CD4-positive, CD25-positive, alpha-beta regulatory T cell (primary cell): ENCODE data around the gene SLC13A2. TPM values are rescaled to one million over a fixed set of nuclear protein-coding genes. Genes with fewer than 3 reads are reported as not detected.

Experiments
- ATAC-seq, 2 donors: fragments of 150-1000 bp; cut with Tn5 transposase; one replicate each; pipeline ENCODE4 v1.10.0; 2021; ENCODE audit warnings: low read depth in 2 of 2, moderate number of reproducible peaks in 2 of 2, moderate library complexity in 1 of 2
- DNase-seq, 3 donors: peaks; one replicate each; pipeline versions ENCODE4 v3.0.0 to v3.0.0-alpha.2; 2012 to 2022; ENCODE audit warnings: mixed read lengths in 1 of 3
- H3K27ac ChIP-seq: one replicate; pipeline ENCODE4 v1.7.0; 2013; ENCODE audit warnings: mild to moderate bottlenecking, low read length; ENCODE audit not compliant: insufficient read depth, poor library complexity, severe bottlenecking
- H3K27me3 ChIP-seq: one replicate; pipeline ENCODE4 v1.7.0; 2013; ENCODE audit warnings: low read length; ENCODE audit not compliant: control insufficient read depth, insufficient read depth
- H3K36me3 ChIP-seq: one replicate; pipeline ENCODE4 v1.7.0; 2013; ENCODE audit warnings: mild to moderate bottlenecking, low read length, moderate library complexity; ENCODE audit not compliant: control insufficient read depth, insufficient read depth
- H3K4me1 ChIP-seq: 2 replicates; pipeline ENCODE4 v1.7.0; 2013; ENCODE audit warnings: mild to moderate bottlenecking, low read length; ENCODE audit not compliant: insufficient read depth, control insufficient read depth, poor library complexity, severe bottlenecking
- H3K4me3 ChIP-seq: one replicate; pipeline ENCODE4 v1.7.0; 2013; ENCODE audit warnings: low read depth, mild to moderate bottlenecking, low read length, moderate library complexity
- H3K9me3 ChIP-seq, 2 experiments: 1 replicate in 1 of 2; 2 replicates in 1 of 2; pipeline ENCODE4 v1.7.0; 2013; ENCODE audit warnings: low read length in 2 of 2, mild to moderate bottlenecking in 1 of 2, moderate library complexity in 1 of 2; ENCODE audit not compliant: control insufficient read depth in 2 of 2
- H3K27ac Mint-ChIP-seq, 3 donors: one replicate each; pipeline ENCODE4 v1.8.0; 2020 to 2022; ENCODE audit warnings: mild to moderate bottlenecking in 3 of 3, mixed read lengths in 3 of 3, moderate library complexity in 2 of 3
- H3K27me3 Mint-ChIP-seq: one replicate; pipeline ENCODE4 v1.8.0; 2022; ENCODE audit warnings: mild to moderate bottlenecking, mixed read lengths
- H3K36me3 Mint-ChIP-seq: one replicate; pipeline ENCODE4 v1.8.0; 2020; ENCODE audit warnings: mixed read lengths
- H3K4me1 Mint-ChIP-seq, 4 donors: one replicate each; pipeline ENCODE4 v1.8.0; 2020 to 2022; ENCODE audit warnings: mixed read lengths in 4 of 4, mild to moderate bottlenecking in 1 of 4
- H3K4me3 Mint-ChIP-seq, 4 donors: one replicate each; pipeline ENCODE4 v1.8.0; 2020 to 2022; ENCODE audit warnings: mild to moderate bottlenecking in 4 of 4, mixed read lengths in 4 of 4, moderate library complexity in 3 of 4
- H3K9me3 Mint-ChIP-seq, 7 donors: one replicate each; pipeline ENCODE4 v1.8.0; 2020 to 2022; ENCODE audit warnings: mixed read lengths in 7 of 7, mild to moderate bottlenecking in 3 of 7, moderate library complexity in 2 of 7
- polyA plus RNA-seq, 4 donors: library from polyadenylated mRNA; unstranded; fragments of 300-500 nt; fragmentation: Illumina TruSeq; gene quantifications; one replicate each; pipeline ENCODE4 v1.2.3, GENCODE V29; 2021
- total RNA-seq: library from RNA; stranded (reverse); gene quantifications from one replicate; pipeline ENCODE4 v1.2.3, GENCODE V29; 2022

The SLC13A2 gene
- total and polyA plus RNA-seq, 5 donors from 2014 or later: not detected

DNA sequence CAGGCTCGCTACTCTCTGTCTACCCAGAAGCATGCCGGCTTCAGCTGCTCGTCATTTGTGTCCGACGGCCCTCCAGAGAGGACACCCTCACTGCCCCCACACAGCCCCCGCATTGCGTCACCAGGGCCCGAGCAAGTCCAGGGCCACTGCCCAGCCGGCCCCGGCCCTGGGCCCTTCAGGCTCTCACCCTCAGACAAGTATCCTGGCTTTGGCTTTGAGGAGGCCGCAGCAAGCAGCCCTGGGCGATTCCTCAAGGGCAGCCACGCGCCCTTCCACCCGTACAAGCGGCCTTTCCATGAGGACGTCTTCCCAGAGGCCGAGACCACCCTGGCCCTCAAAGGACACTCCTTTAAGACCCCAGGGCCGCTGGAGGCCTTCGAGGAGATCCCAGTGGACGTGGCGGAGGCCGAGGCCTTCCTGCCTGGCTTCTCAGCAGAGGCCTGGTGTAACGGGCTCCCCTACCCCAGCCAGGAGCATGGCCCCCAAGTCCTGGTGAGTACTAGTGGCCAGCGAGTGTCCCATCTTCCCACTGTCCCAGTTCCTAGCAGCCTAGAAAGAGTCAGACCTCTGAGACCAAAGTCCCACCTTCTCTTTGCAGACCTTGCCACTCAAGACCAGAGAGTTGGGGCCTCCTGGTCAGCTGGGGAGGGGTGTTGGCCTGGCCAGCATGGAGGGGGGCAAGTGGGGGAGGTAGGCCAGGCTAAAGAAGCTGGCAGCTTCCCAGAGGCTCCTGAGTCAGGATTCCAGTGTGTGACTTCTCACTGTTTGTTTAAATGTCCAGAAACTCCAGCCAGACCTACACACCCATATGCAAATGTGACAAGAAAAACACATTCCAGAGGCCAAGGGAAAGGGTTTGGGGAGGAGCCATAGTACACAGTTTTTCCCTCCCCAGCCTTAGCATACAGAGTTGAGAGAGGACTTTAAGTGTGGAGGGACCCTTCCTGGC is 51.3 kb downstream of the SLC13A2 start:
- DNase-seq (no peak), ATAC-seq (no peak)
- Histone ChIP-seq H3K9me3 (no peaks in the 10 kb centered on the region), H3K4me3 (no peak overlapping the region), H3K36me3 (no peaks in the 10 kb centered on the region), H3K4me1 (no peaks in the 10 kb centered on the region), H3K27ac (no peak overlapping the region), H3K27me3 (no peaks in the 10 kb centered on the region)
- peak overlapping the region in 1 of 3 donors; percentile 42 for H3K27ac Mint-ChIP-seq
- H3K36me3 Mint-ChIP-seq: no peaks in the 10 kb centered on the region
- H3K9me3 Mint-ChIP-seq: no peaks in the 10 kb centered on the region
- no peaks in the 10 kb centered on the region for H3K4me1 Mint-ChIP-seq
- no peak overlapping the region for H3K4me3 Mint-ChIP-seq
- H3K27me3 Mint-ChIP-seq: peaks cover 6% of the 10 kb centered on the region

DNA sequence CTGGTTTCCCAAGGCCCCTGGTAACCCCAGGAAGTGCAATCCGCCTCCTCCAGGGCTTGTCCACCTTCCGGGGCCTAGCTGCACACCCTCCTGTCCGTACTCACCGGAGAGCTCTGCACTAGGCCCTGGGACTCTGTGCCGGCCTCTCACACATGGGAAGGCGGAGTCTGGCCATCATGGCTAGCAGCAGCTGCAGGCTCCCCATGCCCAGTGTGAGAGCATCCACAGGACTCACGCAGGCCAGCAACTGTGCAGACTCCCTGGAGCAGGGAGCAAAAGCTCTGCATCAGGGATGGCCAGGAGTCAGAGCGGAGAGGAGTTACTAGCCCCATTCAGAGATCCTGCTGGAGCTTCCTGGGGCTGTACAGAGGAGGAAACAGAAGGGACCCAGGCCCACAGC is 52.9 kb downstream of the SLC13A2 start:
- Histone ChIP-seq H3K9me3 (no peaks in the 10 kb centered on the region), H3K27ac (no peak overlapping the region), H3K36me3 (no peaks in the 10 kb centered on the region), H3K27me3 (no peaks in the 10 kb centered on the region), H3K4me1 (no peaks in the 10 kb centered on the region), H3K4me3 (no peak overlapping the region)
- DNase-seq (no peak), ATAC-seq (no peak)
- Mint-ChIP-seq H3K4me3 (no peak overlapping the region), H3K4me1 (no peaks in the 10 kb centered on the region), H3K36me3 (no peaks in the 10 kb centered on the region), H3K27ac (no peak overlapping the region), H3K27me3 (peaks cover 6% of the 10 kb centered on the region), H3K9me3 (no peaks in the 10 kb centered on the region)

DNA sequence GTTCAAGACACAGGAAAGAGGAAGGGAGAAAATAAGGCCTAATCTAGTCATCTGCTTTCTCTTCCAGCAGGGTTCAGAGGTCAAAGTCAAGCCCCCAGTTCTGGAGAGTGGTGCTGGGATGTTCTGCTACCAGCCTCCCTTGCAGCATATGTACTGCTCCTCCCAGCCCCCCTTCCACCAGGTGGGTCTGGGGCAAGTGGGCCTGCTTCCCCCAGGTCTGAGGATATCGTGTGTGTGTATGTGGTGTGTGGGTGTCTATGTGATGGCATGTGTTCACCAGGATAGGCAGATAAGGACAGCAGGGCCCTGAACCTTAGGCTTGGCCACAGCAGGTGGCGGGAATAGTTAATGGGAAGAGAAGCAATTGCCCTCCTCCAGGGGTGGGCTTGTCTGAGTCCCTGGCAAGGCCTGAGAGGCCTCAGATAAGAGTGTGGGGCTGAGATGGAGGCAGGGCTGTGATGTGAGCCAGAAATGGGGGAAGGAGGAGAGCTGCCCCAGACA is 53.8 kb downstream of the SLC13A2 start:
- peak overlapping the region in 1 of 3 donors; percentile 4 for H3K27ac Mint-ChIP-seq
- DNase-seq: no peak
- Histone ChIP-seq H3K9me3 (no peaks in the 10 kb centered on the region), H3K27ac (no peak overlapping the region), H3K36me3 (no peaks in the 10 kb centered on the region), H3K4me1 (no peaks in the 10 kb centered on the region), H3K4me3 (no peak overlapping the region), H3K27me3 (no peaks in the 10 kb centered on the region)
- H3K4me1 Mint-ChIP-seq: no peaks in the 10 kb centered on the region
- H3K36me3 Mint-ChIP-seq: no peaks in the 10 kb centered on the region
- no peak for ATAC-seq
- no peak overlapping the region for H3K4me3 Mint-ChIP-seq
- H3K9me3 Mint-ChIP-seq: no peaks in the 10 kb centered on the region
- peaks cover 6% of the 10 kb centered on the region for H3K27me3 Mint-ChIP-seq

DNA sequence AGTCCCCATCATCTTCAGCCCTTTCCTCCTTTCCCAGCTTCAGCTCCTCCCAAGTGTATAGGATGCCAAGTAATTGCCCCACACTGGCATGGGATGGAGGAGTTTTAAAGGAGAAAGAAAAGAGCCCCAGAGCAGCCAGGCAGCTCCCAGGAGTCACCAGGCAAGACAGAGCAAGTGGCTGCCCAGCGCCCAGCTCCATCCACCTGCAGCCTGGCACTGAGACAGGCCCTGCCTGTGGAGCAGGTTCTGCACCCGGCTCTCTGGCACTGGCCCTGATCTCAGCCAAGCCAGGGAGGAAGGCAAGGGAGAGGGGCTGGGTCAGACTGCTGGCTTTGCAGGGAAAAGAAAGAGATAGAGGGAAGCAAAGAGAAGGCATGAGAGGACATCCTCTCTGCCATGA is 54.4 kb downstream of the SLC13A2 start:
- H3K4me1 ChIP-seq: no peaks in the 10 kb centered on the region
- Mint-ChIP-seq H3K4me3 (no peak overlapping the region), H3K27ac (peak overlapping the region in 1 of 3 donors; percentile 4), H3K4me1 (no peaks in the 10 kb centered on the region), H3K9me3 (no peaks in the 10 kb centered on the region), H3K36me3 (no peaks in the 10 kb centered on the region), H3K27me3 (peaks cover 6% of the 10 kb centered on the region)
- no peaks in the 10 kb centered on the region for H3K9me3 ChIP-seq
- DNase-seq (no peak), ATAC-seq (no peak)
- H3K36me3 ChIP-seq: no peaks in the 10 kb centered on the region
- no peak overlapping the region for H3K27ac ChIP-seq
- H3K4me3 ChIP-seq: no peak overlapping the region
- H3K27me3 ChIP-seq: no peaks in the 10 kb centered on the region

DNA sequence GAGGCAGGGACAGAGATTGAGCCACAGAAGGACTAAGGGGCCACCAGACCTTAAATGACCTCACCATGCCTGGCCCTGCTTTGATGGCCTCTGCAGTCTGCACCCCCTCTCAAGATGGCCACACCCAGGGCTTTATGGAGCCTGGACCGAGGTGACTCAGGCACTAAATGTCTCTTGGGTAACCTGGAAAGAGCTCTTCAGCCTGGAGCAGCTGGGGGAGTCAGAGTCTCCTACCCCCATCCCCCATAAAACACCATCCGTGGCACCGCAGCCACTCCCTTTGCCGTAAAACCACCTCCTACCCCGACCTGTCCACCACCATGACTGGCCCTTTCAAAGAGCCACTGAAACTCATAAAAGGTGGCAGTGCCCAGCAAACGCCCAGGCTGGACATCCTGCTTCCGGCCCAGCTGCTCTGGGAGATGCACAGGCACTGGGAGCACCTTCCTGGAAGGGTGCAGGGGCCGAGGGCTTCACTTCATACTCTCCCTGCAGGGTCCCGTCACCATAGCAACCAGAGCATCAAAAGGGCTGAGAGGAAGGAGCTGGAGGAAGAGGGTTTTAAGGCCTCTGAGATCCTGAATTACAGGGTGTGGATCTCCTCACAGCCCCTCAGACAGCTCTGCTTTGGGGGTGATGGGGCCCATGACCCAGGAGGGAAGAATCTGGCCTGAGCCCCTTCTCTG is 55.0 kb downstream of the SLC13A2 start:
- Mint-ChIP-seq H3K27me3 (peaks cover 6% of the 10 kb centered on the region), H3K9me3 (no peaks in the 10 kb centered on the region), H3K4me1 (peaks cover 0 to 1% (median 0%) of the 10 kb centered on the region in 4 donors), H3K27ac (peak overlapping the region in 1 of 3 donors; percentile 26), H3K36me3 (no peaks in the 10 kb centered on the region), H3K4me3 (no peak overlapping the region)
- no peak overlapping the region for H3K27ac ChIP-seq
- H3K27me3 ChIP-seq: no peaks in the 10 kb centered on the region
- H3K36me3 ChIP-seq: no peaks in the 10 kb centered on the region
- H3K4me3 ChIP-seq: no peak overlapping the region
- DNase-seq: no peak
- no peak for ATAC-seq
- H3K4me1 ChIP-seq: no peaks in the 10 kb centered on the region
- no peaks in the 10 kb centered on the region for H3K9me3 ChIP-seq

DNA sequence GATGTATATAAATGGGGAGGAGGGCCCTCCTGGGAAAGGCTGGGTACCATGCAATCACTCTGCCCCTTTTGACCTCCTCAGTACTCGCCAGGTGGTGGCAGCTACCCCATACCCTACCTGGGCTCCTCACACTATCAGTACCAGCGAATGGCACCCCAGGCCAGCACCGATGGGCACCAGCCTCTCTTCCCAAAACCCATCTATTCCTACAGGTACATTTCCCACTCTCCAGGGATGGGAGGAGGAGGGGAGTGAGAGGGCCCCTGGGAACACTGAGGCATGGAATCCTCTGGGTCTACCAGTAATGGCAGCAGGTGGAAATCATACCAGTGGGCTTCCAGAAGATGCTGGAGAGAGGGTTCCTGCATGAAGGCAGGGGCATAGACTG is 55.6 kb downstream of the SLC13A2 start:
- Mint-ChIP-seq H3K27ac (no peak overlapping the region), H3K9me3 (no peaks in the 10 kb centered on the region), H3K36me3 (no peaks in the 10 kb centered on the region), H3K4me1 (peaks cover 0 to 2% (median 0%) of the 10 kb centered on the region in 4 donors), H3K27me3 (peaks cover 6% of the 10 kb centered on the region), H3K4me3 (no peak overlapping the region)
- H3K27ac ChIP-seq: no peak overlapping the region
- DNase-seq (no peak), ATAC-seq (no peak)
- no peaks in the 10 kb centered on the region for H3K9me3 ChIP-seq
- no peak overlapping the region for H3K4me3 ChIP-seq
- no peaks in the 10 kb centered on the region for H3K4me1 ChIP-seq
- no peaks in the 10 kb centered on the region for H3K27me3 ChIP-seq
- no peaks in the 10 kb centered on the region for H3K36me3 ChIP-seq

DNA sequence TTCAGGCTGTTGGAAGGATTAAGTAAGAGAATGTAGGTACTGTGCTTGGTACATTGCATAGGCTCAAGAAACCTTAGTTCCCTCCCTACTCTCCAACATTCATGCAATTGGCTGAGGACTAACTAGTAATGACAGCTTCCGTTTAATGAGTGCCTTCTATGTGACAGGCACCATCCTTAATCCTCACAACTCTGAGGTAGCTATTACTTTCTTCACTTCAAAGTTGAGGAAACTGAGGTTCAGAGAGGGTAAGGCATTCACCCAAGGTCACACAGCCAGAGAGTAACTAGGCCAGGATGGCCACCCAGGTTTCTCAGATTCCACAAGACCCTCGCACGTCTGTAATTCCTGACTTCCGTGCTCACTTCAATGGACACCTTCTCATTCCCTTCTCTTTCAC is 56.8 kb downstream of the SLC13A2 start:
- Mint-ChIP-seq H3K27me3 (peaks cover 6% of the 10 kb centered on the region), H3K36me3 (no peaks in the 10 kb centered on the region), H3K27ac (no peak overlapping the region), H3K4me1 (peaks cover 0 to 2% (median 0%) of the 10 kb centered on the region in 4 donors), H3K9me3 (peaks cover 0 to 1% (median 0%) of the 10 kb centered on the region in 7 donors), H3K4me3 (no peak overlapping the region)
- Histone ChIP-seq H3K36me3 (no peaks in the 10 kb centered on the region), H3K27me3 (no peaks in the 10 kb centered on the region), H3K9me3 (no peaks in the 10 kb centered on the region), H3K4me1 (no peaks in the 10 kb centered on the region), H3K4me3 (no peak overlapping the region), H3K27ac (no peak overlapping the region)
- ATAC-seq: no peak
- DNase-seq: no peak
